Panc1 (cell line): ENCODE data around the gene SYTL3. TPM values are rescaled to one million over a fixed set of nuclear protein-coding genes. Genes with fewer than 3 reads are reported as not detected.
"Not testable (repeated sequence)": the region's sequence is repeated elsewhere in the genome, so short reads cannot be mapped to it uniquely, and the experiment has no call there.

Experiments used
- ATAC-seq: fragments of 200-7000 bp; cut with Tn5 transposase; 2 replicates; pipeline ENCODE4 v1.9.1; 2020; ENCODE audit warnings: mild to moderate bottlenecking, moderate library complexity
- BruUV-seq: library from RNA; stranded (reverse); fragments of 400-500 nt; replicated peaks from 2 replicates; lab custom pipeline; 2021; lab: Mats Ljungman, UMichigan
- CTCF ChIA-PET: fragments of 300-600 bp; sonication (Branson Sonifier 250); formaldehyde crosslinking; loops from one replicate; lab custom pipeline; 2022; ENCODE audit warnings: antibody characterized with exemption; lab: Charles Lee
- POLR2A ChIA-PET: fragments of 300-600 bp; sonication (Branson Sonifier 250); formaldehyde crosslinking; loops from one replicate; lab custom pipeline; 2022; ENCODE audit warnings: antibody characterized with exemption; lab: Charles Lee
- DNase-seq: peaks from one replicate; pipeline ENCODE4 v3.0.0-alpha.2; 2010; ENCODE audit warnings: low read depth, low spot score
- H3K27ac ChIP-seq: 2 replicates; pipeline ENCODE4 v1.5.1; 2011; ENCODE audit warnings: mild to moderate bottlenecking, low read length, inconsistent platforms
- H3K27me3 ChIP-seq: fragments of 200-500 bp; sonication (Bioruptor generic); 2 replicates; pipeline ENCODE4 v1.6.0; 2014; ENCODE audit warnings: low read length, inconsistent platforms; ENCODE audit not compliant: control insufficient read depth, insufficient read depth
- H3K36me3 ChIP-seq: fragments of 200-500 bp; sonication (Bioruptor generic); 2 replicates; pipeline ENCODE4 v1.5.1; 2014; ENCODE audit warnings: inconsistent platforms, mild to moderate bottlenecking, low read length, moderate library complexity; ENCODE audit not compliant: control insufficient read depth, insufficient read depth
- H3K4me1 ChIP-seq: 2 replicates; pipeline ENCODE4 v1.5.1; 2011; ENCODE audit warnings: inconsistent platforms, mild to moderate bottlenecking, low read length, moderate library complexity; ENCODE audit not compliant: control insufficient read depth, insufficient read depth
- H3K4me3 ChIP-seq, 2 experiments: 2 replicates each; pipeline ENCODE4 v1.5.1; 2011 to 2012; ENCODE audit warnings: low read depth in 2 of 2, low read length in 2 of 2, mild to moderate bottlenecking in 2 of 2, inconsistent platforms in 1 of 2, moderate library complexity in 1 of 2
- H3K9me3 ChIP-seq: fragments of 200-500 bp; sonication (Bioruptor generic); 2 replicates; pipeline ENCODE4 v1.5.1; 2014; ENCODE audit warnings: low read depth, mild to moderate bottlenecking, inconsistent platforms, low read length, moderate library complexity; ENCODE audit not compliant: control insufficient read depth, insufficient read depth
- CTCF ChIP-seq: fragments of 450-650 bp; IDR thresholded peaks from 2 replicates; pipeline ENCODE4 v1.5.1; 2017; ENCODE audit warnings: mild to moderate bottlenecking
- POLR2AphosphoS5 ChIP-seq: IDR thresholded peaks from 2 replicates; pipeline ENCODE4 v1.6.1; 2012; ENCODE audit warnings: mild to moderate bottlenecking, low read depth, low read length, moderate library complexity
- REST ChIP-seq, 2 experiments: IDR thresholded peaks; 2 replicates each; pipeline ENCODE4 v1.6.1; 2011 to 2012; ENCODE audit warnings: low read depth in 2 of 2, control low read depth in 1 of 2, low read length in 1 of 2, mild to moderate bottlenecking in 1 of 2, moderate library complexity in 1 of 2; ENCODE audit not compliant: insufficient read depth in 1 of 2
- SIN3A ChIP-seq: IDR thresholded peaks from 2 replicates; pipeline ENCODE4 v1.6.1; 2012; ENCODE audit warnings: low read depth, mild to moderate bottlenecking, low read length, moderate library complexity, borderline replicate concordance; ENCODE audit not compliant: insufficient read depth
- TCF7L2 ChIP-seq: IDR thresholded peaks from 2 replicates; pipeline ENCODE4 v1.6.1; 2011; ENCODE audit warnings: mild to moderate bottlenecking, low read depth, low read length, inconsistent platforms
- in situ Hi-C: cut with HindIII; loops from 2 replicates; pipeline ENCODE4 v1.10.0; 2016; ENCODE audit warnings: low sequenced_read_pairs, low pct_unique_long_range_greater_than_20kb
- intact Hi-C: fragments of 100-400 bp; cut with micrococcal nuclease; formaldehyde crosslinking; loops from one replicate; pipeline ENCODE4 v1.10.0; 2022; ENCODE audit not compliant: unreplicated experiment
- total RNA-seq: library from RNA; stranded (reverse); gene quantifications from one replicate; pipeline ENCODE4 v1.2.1, GENCODE V29; 2021; ENCODE audit not compliant: unreplicated experiment

The SYTL3 gene
- total RNA-seq, 1 experiment from 2014 or later = 1.4 TPM

DNA sequence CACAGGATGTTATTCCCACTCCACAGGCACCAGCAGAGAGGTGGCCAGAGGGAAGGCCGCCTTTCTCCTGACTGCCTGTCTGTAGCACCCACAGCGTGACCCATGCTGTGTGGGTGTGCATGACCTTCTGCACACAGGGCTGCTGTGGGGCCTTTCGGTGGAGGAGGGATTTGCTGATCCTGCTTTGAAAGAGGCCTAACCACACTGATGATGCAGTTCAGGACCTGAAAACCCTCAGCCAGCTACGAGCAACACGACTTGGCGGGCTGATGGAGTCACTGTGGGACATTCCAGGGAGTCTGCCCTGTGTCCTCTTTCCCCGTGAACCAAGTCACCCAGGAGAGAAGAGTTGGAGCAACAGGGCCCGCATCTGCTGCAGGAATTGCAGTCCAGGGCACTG is 49.1 kb downstream of the SYTL3 start:
- POLR2A ChIA-PET = no interaction called here
- no peak for ATAC-seq
- H3K4me1 ChIP-seq = no peaks in the 10 kb centered on the region
- H3K27me3 ChIP-seq = no peaks in the 10 kb centered on the region
- H3K36me3 ChIP-seq = no peaks in the 10 kb centered on the region
- no peak overlapping the region for H3K4me3 ChIP-seq
- TF ChIP-seq CTCF (no peak), POLR2AphosphoS5 (no peak), REST (IDR thresholded peaks at IDR 0.05; ENCODE audit: insufficient read depth in 1 of 2, low read depth in 2 of 2, low read length in 1 of 2) (no peak), SIN3A (no peak), TCF7L2 (no peak)
- in situ Hi-C loops = no loop called here
- intact Hi-C loops = no loop called here
- H3K27ac ChIP-seq = no peak overlapping the region
- CTCF ChIA-PET = interaction anchor here (0.6 kb wide), 1 partner anchor 48 kb away, joined by 3 read pairs; no protein-coding TSS in a partner anchor
- DNase-seq = no peak
- BruUV-seq = no TSS peak
- no peaks in the 10 kb centered on the region for H3K9me3 ChIP-seq

GRCh38 chr6:158701268-158701667 is 51.4 kb downstream of the SYTL3 start:
- H3K36me3 ChIP-seq, POLR2A ChIA-PET, H3K4me3 ChIP-seq, DNase-seq, H3K27ac ChIP-seq, in situ Hi-C loops, ATAC-seq, H3K9me3 ChIP-seq, H3K27me3 ChIP-seq, H3K4me1 ChIP-seq, intact Hi-C loops, BruUV-seq: not testable (repeated sequence)
- CTCF ChIA-PET = interaction anchor here (0.8 to 1.0 kb wide), 2 partner anchors 10 to 41 kb away, joined by 3 read pairs; no protein-coding TSS in a partner anchor

GRCh38 chr6:158703111-158703836 is 53.4 kb downstream of the SYTL3 start:
- no peaks in the 10 kb centered on the region for H3K9me3 ChIP-seq
- no TSS peak for BruUV-seq
- ATAC-seq (no peak), DNase-seq (no peak)
- in situ Hi-C loops (no loop called here), intact Hi-C loops (no loop called here)
- H3K27me3 ChIP-seq = no peaks in the 10 kb centered on the region
- H3K36me3 ChIP-seq = no peaks in the 10 kb centered on the region
- TF ChIP-seq SIN3A (no peak), REST (IDR thresholded peaks at IDR 0.05; ENCODE audit: insufficient read depth in 1 of 2, low read depth in 2 of 2, low read length in 1 of 2) (no peak), TCF7L2 (no peak), CTCF (no peak), POLR2AphosphoS5 (no peak)
- ChIA-PET POLR2A (interaction anchor here (0.5 kb wide), 1 partner anchor 60 kb away, joined by 8 read pairs; no protein-coding TSS in a partner anchor), CTCF (interaction anchor here (0.5 to 0.6 kb wide), 2 partner anchors 385 to 489 kb away, joined by 3 read pairs; no protein-coding TSS in a partner anchor)
- peaks cover 17% of the 10 kb centered on the region for H3K4me1 ChIP-seq
- H3K4me3 ChIP-seq = no peak overlapping the region
- no peak overlapping the region for H3K27ac ChIP-seq
